ENCODE results near the gene EYA2.

EYA2 gene, protein sequence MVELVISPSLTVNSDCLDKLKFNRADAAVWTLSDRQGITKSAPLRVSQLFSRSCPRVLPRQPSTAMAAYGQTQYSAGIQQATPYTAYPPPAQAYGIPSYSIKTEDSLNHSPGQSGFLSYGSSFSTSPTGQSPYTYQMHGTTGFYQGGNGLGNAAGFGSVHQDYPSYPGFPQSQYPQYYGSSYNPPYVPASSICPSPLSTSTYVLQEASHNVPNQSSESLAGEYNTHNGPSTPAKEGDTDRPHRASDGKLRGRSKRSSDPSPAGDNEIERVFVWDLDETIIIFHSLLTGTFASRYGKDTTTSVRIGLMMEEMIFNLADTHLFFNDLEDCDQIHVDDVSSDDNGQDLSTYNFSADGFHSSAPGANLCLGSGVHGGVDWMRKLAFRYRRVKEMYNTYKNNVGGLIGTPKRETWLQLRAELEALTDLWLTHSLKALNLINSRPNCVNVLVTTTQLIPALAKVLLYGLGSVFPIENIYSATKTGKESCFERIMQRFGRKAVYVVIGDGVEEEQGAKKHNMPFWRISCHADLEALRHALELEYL

GRCh38 chr20:46894579-46894958 lies at the start of gene EYA2:
Gene EYA2, plus strand, starts transcription at chr20:46894843. Its CDS starts 95,168 bp downstream, at chr20:46990011.
- H3K4me3 ChIP-seq (ENCODE audit: low read length), result peak within 1 kb of the TSS; percentile 53
- DNase-seq (ENCODE audit: low read depth), result peak; percentile 9
- no peak for TF ChIP-seq CTCF (conservative IDR thresholded peaks at IDR 0.05; ENCODE audit: low read length)

GRCh38 chr20:46844965-46845364 lies 49.7 kb upstream of the EYA2 start:
- H3K4me3 ChIP-seq (ENCODE audit: low read length), result no peak overlapping the region
- no peak for DNase-seq (ENCODE audit: low read depth)
- no peak for TF ChIP-seq CTCF (conservative IDR thresholded peaks at IDR 0.05; ENCODE audit: low read length)

GRCh38 chr20:46849269-46849668 lies 45.4 kb upstream of the EYA2 start:
- no peak for DNase-seq (ENCODE audit: low read depth)
- no peak overlapping the region for H3K4me3 ChIP-seq (ENCODE audit: low read length)
- no peak for TF ChIP-seq CTCF (conservative IDR thresholded peaks at IDR 0.05; ENCODE audit: low read length)

GRCh38 chr20:46849751-46850150 lies 44.9 kb upstream of the EYA2 start:
- TF ChIP-seq CTCF (conservative IDR thresholded peaks at IDR 0.05; ENCODE audit: low read length), result no peak
- no peak for DNase-seq (ENCODE audit: low read depth)
- H3K4me3 ChIP-seq (ENCODE audit: low read length), result no peak overlapping the region

- H3K4me3 ChIP-seq (ENCODE audit: low read length), result no peak overlapping the region
- no peak for DNase-seq (ENCODE audit: low read depth)
- no peak for TF ChIP-seq CTCF (conservative IDR thresholded peaks at IDR 0.05; ENCODE audit: low read length)
Measured at GRCh38 chr20:46850416-46850815, 44.2 kb upstream of the EYA2 start.

GRCh38 chr20:46850896-46851295 lies 43.7 kb upstream of the EYA2 start:
- H3K4me3 ChIP-seq (ENCODE audit: low read length), result no peak overlapping the region
- no peak for TF ChIP-seq CTCF (conservative IDR thresholded peaks at IDR 0.05; ENCODE audit: low read length)
- DNase-seq (ENCODE audit: low read depth), result no peak

DNA sequence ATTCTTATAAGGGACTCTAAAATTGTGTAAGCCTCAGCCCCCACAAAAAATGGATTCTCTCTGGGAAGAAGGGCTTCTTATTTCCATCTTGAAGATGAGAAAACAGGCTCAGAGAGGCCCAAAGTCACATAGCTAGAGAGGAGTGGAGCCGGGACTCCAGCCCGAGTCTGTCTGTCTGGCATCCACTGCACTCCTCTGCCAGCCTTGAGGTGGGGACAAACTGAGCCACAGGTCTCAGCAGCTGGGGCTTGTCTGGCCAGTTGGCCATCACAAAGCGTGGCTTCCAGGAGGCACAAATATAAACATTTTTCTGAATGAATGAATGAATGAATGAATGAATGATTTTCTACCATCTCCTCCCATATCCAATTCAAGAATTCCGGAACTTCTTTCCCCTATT lies 42.9 kb upstream of the EYA2 start:
- H3K4me3 ChIP-seq (ENCODE audit: low read length), result no peak overlapping the region
- no peak for DNase-seq (ENCODE audit: low read depth)
- no peak for TF ChIP-seq CTCF (conservative IDR thresholded peaks at IDR 0.05; ENCODE audit: low read length)
